MM.1S (cell line): Measurements from ENCODE around the gene SDK1.

Source experiments
- DNase-seq: peaks from one replicate; pipeline ENCODE4 v3.0.0-alpha.2; 2015
- H2AFZ ChIP-seq: fragments of 300-600 bp; sonication (generic); 2 replicates; pipeline ENCODE4 v1.6.0; 2016; ENCODE audit warnings: antibody characterized with exemption, low read length
- H3F3A ChIP-seq: fragments of 300-600 bp; sonication (generic); 2 replicates; pipeline ENCODE4 v1.6.1; 2016; ENCODE audit warnings: mild to moderate bottlenecking, antibody characterized with exemption, low read length, moderate library complexity, mixed read lengths; ENCODE audit not compliant: insufficient read depth
- H3K27ac ChIP-seq: fragments of 300-600 bp; sonication (generic); 2 replicates; pipeline ENCODE4 v1.5.1; 2016; ENCODE audit warnings: mild to moderate bottlenecking, low read length
- H3K27me3 ChIP-seq: fragments of 300-600 bp; sonication (generic); replicated peaks from 2 replicates; pipeline ENCODE4 v1.6.0; 2016; ENCODE audit warnings: low read length; ENCODE audit not compliant: insufficient read depth
- H3K36me3 ChIP-seq: fragments of 300-600 bp; sonication (generic); replicated peaks from 2 replicates; pipeline ENCODE4 v1.6.1; 2016; ENCODE audit warnings: mild to moderate bottlenecking, low read length, mixed read lengths; ENCODE audit not compliant: insufficient read depth
- H3K4me1 ChIP-seq: fragments of 300-600 bp; sonication (generic); 2 replicates; pipeline ENCODE4 v1.6.1; 2016; ENCODE audit warnings: low read length, mixed read lengths
- H3K4me2 ChIP-seq: fragments of 300-600 bp; sonication (generic); 2 replicates; pipeline ENCODE4 v1.6.0; 2016; ENCODE audit warnings: low read depth, low read length
- H3K4me3 ChIP-seq: fragments of 300-600 bp; sonication (generic); 2 replicates; pipeline ENCODE4 v1.5.1; 2016; ENCODE audit warnings: low read length, mixed read lengths
- H3K79me2 ChIP-seq: fragments of 300-600 bp; sonication (generic); 2 replicates; pipeline ENCODE4 v1.6.1; 2016; ENCODE audit warnings: mixed run types, low read length, mixed read lengths
- H3K9ac ChIP-seq: fragments of 300-600 bp; sonication (generic); 2 replicates; pipeline ENCODE4 v1.6.1; 2016; ENCODE audit warnings: low read length, mixed read lengths
- H3K9me2 ChIP-seq: fragments of 300-600 bp; sonication (generic); replicated peaks from 2 replicates; pipeline ENCODE4 v1.6.1; 2016; ENCODE audit warnings: mild to moderate bottlenecking, low read length, mixed read lengths; ENCODE audit not compliant: insufficient read depth
- H3K9me3 ChIP-seq: fragments of 300-600 bp; sonication (generic); replicated peaks from 2 replicates; pipeline ENCODE4 v1.6.1; 2016; ENCODE audit warnings: mild to moderate bottlenecking, low read length, mixed read lengths; ENCODE audit not compliant: insufficient read depth
- H4K20me1 ChIP-seq: fragments of 300-600 bp; sonication (generic); 2 replicates; pipeline ENCODE4 v1.6.1; 2016; ENCODE audit warnings: mild to moderate bottlenecking, low read length, moderate library complexity, mixed read lengths; ENCODE audit not compliant: insufficient read depth
- EZH2 ChIP-seq: fragments of 300-600 bp; sonication (generic); optimal IDR thresholded peaks from 2 replicates; pipeline ENCODE3; 2017; ENCODE audit warnings: low read depth, mild to moderate bottlenecking, antibody characterized with exemption, low read length, mixed read lengths
- EZH2phosphoT487 ChIP-seq: fragments of 300-600 bp; sonication (generic); IDR thresholded peaks from 2 replicates; pipeline ENCODE4 v1.6.1; 2018; ENCODE audit warnings: antibody characterized with exemption, low read length
- TF ChIP-seq, protein P1 (sequence below): fragments of 300-600 bp; sonication (generic); IDR thresholded peaks from 2 replicates; pipeline ENCODE4 v1.5.1; 2016; ENCODE audit warnings: antibody characterized with exemption, low read length, mixed read lengths

Gene SDK1

DNA sequence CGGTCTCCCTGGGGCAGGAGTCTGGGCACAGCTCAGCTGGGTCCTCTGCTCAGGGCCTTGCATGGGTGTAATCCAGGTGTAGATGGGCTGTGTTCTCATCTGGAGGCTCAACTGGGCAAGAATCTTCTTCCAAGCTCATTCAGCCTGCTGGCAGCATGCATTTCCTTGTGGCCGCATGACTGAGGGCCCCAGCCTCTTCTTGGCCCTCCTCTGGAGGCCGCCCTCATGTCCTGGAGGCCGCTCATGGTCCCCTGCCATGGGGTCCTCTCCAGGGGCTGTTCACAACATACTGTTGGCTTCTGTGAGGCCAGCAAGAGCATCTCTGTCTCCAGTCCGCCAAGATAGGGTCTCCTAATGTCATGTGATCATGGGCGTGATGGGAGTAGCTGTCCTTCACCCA is 943.6 kb downstream of the SDK1 start:
- no peak overlapping the region for H3K9ac ChIP-seq
- TF ChIP-seq, protein P1, sequence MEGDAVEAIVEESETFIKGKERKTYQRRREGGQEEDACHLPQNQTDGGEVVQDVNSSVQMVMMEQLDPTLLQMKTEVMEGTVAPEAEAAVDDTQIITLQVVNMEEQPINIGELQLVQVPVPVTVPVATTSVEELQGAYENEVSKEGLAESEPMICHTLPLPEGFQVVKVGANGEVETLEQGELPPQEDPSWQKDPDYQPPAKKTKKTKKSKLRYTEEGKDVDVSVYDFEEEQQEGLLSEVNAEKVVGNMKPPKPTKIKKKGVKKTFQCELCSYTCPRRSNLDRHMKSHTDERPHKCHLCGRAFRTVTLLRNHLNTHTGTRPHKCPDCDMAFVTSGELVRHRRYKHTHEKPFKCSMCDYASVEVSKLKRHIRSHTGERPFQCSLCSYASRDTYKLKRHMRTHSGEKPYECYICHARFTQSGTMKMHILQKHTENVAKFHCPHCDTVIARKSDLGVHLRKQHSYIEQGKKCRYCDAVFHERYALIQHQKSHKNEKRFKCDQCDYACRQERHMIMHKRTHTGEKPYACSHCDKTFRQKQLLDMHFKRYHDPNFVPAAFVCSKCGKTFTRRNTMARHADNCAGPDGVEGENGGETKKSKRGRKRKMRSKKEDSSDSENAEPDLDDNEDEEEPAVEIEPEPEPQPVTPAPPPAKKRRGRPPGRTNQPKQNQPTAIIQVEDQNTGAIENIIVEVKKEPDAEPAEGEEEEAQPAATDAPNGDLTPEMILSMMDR, result no peak
- TF ChIP-seq EZH2phosphoT487 (no peak), EZH2 (no peak)
- H3K36me3 ChIP-seq, result no peaks in the 10 kb centered on the region
- H3K4me2 ChIP-seq, result no peak overlapping the region
- no peaks in the 10 kb centered on the region for H3K4me1 ChIP-seq
- H3K9me3 ChIP-seq, result no peaks in the 10 kb centered on the region
- no peak for DNase-seq
- H3F3A ChIP-seq, result no peaks in the 10 kb centered on the region
- H2AFZ ChIP-seq, result no peak overlapping the region
- H3K79me2 ChIP-seq, result no peaks in the 10 kb centered on the region
- H3K27me3 ChIP-seq, result no peaks in the 10 kb centered on the region
- H3K4me3 ChIP-seq, result no peak overlapping the region
- H3K9me2 ChIP-seq, result no peaks in the 10 kb centered on the region
- no peak overlapping the region for H3K27ac ChIP-seq
- H4K20me1 ChIP-seq, result no peaks in the 10 kb centered on the region

DNA sequence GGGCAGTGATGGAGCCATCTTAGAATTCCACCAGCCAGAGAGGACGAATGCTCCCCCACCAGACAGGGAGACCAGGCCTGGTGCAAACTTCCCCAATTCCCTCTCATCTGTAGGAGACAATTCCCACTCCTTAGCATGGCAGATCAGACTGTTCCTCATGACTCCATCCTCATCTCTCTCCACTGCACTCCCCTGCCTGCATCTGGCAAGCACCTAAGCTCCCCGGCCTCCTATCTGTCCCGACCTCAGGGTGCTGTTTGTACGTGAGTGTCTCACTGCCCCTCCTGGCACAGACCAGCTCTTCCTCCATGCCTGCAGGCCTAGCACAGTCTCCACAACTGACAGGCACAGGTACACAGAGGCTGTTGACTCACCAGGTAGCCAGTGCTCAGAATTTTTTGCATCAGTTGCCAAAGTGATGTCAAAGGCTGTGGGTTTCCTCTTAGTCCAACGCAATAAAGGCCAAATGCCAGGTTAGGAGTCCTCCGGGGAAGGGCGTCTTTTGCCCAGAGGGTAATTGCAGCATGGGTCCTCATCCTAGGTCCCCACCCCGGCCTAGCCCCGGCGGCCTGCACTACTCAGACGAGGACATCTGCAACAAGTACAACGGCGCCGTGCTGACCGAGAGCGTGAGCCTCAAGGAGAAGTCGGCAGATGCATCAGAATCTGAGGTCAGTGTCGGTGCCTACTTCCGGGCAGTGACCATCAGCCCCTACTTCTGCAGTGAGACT is 944.2 kb downstream of the SDK1 start:
- H3K4me1 ChIP-seq, result no peaks in the 10 kb centered on the region
- no peaks in the 10 kb centered on the region for H3K9me3 ChIP-seq
- no peak overlapping the region for H3K9ac ChIP-seq
- no peak overlapping the region for H3K27ac ChIP-seq
- H3K79me2 ChIP-seq, result no peaks in the 10 kb centered on the region
- no peak overlapping the region for H3K4me3 ChIP-seq
- no peaks in the 10 kb centered on the region for H3K36me3 ChIP-seq
- H3K27me3 ChIP-seq, result no peaks in the 10 kb centered on the region
- H3K9me2 ChIP-seq, result no peaks in the 10 kb centered on the region
- H3K4me2 ChIP-seq, result no peak overlapping the region
- no peaks in the 10 kb centered on the region for H4K20me1 ChIP-seq
- no peak for DNase-seq
- no peak overlapping the region for H2AFZ ChIP-seq
- TF ChIP-seq EZH2 (no peak), EZH2phosphoT487 (no peak)
- TF ChIP-seq, protein P1, result no peak
- no peaks in the 10 kb centered on the region for H3F3A ChIP-seq

DNA sequence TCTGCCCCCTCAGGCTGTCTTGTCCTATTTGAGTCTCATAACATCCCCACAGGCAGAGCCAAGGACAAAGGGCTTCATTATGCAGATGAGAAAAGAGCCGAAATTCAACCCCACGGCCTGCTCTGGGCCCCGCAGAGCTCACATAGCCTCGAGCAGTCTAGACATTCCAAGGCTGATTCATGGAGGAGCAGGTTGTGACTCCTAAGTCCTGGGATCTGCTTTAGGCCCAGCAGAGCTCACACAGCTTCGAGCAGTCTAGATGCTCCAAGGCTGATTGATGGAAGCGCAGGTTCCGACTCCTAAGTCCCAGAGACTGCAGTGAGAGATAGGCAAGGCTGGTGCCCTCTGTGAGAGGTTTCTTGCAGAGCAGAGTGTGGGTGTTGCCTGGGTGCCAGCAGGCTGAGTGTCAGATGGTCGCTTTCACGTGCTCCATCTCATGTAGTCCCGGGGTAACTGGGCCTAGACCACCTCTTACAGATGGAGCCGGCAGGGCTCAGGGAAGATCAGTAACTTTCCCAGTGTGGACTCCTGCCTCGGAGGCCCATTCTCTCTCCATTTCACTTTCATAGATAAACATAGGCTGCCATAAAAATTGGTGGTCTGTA is 944.9 kb downstream of the SDK1 start:
- no peak overlapping the region for H2AFZ ChIP-seq
- H3K4me2 ChIP-seq, result no peak overlapping the region
- H3F3A ChIP-seq, result no peaks in the 10 kb centered on the region
- H3K27me3 ChIP-seq, result no peaks in the 10 kb centered on the region
- TF ChIP-seq, protein P1, result no peak
- TF ChIP-seq EZH2, result no peak
- no peak for TF ChIP-seq EZH2phosphoT487
- H3K4me3 ChIP-seq, result no peak overlapping the region
- H4K20me1 ChIP-seq, result no peaks in the 10 kb centered on the region
- no peak overlapping the region for H3K9ac ChIP-seq
- no peaks in the 10 kb centered on the region for H3K4me1 ChIP-seq
- H3K9me2 ChIP-seq, result no peaks in the 10 kb centered on the region
- no peak for DNase-seq
- no peaks in the 10 kb centered on the region for H3K9me3 ChIP-seq
- no peak overlapping the region for H3K27ac ChIP-seq
- no peaks in the 10 kb centered on the region for H3K79me2 ChIP-seq
- H3K36me3 ChIP-seq, result no peaks in the 10 kb centered on the region
